ENCODE results near the gene NHERF1.

DNA sequence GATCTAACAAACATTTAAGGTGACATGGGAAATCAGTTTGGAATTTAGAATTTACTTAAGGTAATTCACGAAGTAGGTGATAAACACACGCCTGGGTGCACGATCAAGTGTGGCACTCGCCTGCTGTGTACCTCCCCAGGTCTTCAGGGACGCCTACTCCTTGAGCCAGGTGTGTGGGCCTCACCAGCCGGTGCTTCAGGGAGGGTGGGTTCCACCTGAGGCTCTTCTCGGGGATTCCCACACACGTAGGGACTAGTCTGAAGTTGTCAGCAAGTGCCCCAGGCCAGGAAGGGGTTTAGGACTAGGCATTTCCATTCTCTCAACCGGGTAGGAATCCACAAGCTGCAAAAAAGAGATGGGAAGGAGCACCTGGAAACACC is 37.5 kb downstream of the NHERF1 start:
- TF ChIP-seq EP300 (IDR thresholded peaks at IDR 0.05) = no peak
- TF ChIP-seq, protein P1, sequence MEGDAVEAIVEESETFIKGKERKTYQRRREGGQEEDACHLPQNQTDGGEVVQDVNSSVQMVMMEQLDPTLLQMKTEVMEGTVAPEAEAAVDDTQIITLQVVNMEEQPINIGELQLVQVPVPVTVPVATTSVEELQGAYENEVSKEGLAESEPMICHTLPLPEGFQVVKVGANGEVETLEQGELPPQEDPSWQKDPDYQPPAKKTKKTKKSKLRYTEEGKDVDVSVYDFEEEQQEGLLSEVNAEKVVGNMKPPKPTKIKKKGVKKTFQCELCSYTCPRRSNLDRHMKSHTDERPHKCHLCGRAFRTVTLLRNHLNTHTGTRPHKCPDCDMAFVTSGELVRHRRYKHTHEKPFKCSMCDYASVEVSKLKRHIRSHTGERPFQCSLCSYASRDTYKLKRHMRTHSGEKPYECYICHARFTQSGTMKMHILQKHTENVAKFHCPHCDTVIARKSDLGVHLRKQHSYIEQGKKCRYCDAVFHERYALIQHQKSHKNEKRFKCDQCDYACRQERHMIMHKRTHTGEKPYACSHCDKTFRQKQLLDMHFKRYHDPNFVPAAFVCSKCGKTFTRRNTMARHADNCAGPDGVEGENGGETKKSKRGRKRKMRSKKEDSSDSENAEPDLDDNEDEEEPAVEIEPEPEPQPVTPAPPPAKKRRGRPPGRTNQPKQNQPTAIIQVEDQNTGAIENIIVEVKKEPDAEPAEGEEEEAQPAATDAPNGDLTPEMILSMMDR (IDR thresholded peaks at IDR 0.05) = no peak

Measured in gastroesophageal sphincter (tissue), 3 donors.